Measurements from ENCODE around the gene TMEM235.
"Not testable (repeated sequence)": the region's sequence is repeated elsewhere in the genome, so short reads cannot be mapped to it uniquely, and the experiment has no call there.

TMEM235 gene

GRCh38 chr17:78238823-78239488 lies 7.5 kb downstream of the TMEM235 start:
- DNase-seq: no peak

GRCh38 chr17:78239489-78239931 lies 8.1 kb downstream of the TMEM235 start:
- DNase-seq: no peak

DNA sequence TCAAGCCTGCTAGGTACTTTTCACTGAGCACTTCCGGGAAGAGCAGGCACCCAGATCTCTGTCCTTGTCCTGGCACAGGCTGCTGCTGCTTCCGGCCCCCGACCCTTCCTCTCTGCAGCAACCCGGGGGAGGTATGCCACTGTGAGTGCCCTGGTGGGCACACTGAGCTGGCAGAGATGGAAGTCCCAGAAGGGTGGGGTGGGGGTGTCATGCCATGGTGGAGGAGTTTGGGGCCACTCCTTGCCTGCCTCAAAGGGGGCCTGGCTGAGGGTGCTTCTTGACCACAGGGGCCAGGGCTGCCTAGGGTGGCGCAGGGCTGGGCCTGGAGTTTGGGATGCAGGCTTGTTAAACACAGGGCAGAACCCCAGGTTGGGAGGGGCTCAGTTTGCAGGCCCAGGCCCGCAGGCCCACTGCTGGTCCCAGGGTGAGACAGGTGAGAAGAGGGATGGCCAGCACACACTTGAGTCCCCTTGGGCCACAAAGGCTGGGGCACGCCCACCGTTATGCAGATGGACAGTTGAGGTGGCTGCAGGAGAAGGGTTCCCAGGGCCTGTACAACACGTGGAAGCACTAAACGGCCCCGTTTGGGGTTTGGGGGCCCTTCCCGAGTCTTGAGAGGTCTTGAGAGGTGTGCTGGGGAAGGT lies 8.7 kb downstream of the TMEM235 start:
- no peak for DNase-seq

DNA sequence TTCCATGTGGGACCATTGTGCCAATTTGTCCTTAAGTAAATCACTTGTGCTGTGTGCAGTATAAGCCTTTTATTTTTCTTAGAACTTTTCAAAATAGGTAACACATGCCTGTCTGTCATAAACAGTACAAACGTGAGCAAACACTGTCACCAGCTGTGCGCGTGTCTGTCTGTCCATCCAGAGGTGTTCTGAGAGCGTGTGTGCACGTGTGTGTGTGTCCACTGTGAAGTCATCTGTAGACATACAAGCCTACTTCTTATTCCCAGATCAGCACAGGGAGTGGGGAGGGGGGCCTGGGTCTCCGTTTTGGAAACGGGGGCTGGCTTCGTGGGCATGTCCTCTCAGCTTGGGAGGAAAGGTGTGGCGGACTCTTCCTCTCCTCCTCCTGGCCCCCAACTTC lies 9.4 kb downstream of the TMEM235 start:
- DNase-seq: no peak

- DNase-seq: no peak
These were observed 10.0 kb downstream of the TMEM235 start for GRCh38 chr17:78241277-78242023.

GRCh38 chr17:78242024-78242742 lies 10.8 kb downstream of the TMEM235 start:
- DNase-seq: no peak

DNA sequence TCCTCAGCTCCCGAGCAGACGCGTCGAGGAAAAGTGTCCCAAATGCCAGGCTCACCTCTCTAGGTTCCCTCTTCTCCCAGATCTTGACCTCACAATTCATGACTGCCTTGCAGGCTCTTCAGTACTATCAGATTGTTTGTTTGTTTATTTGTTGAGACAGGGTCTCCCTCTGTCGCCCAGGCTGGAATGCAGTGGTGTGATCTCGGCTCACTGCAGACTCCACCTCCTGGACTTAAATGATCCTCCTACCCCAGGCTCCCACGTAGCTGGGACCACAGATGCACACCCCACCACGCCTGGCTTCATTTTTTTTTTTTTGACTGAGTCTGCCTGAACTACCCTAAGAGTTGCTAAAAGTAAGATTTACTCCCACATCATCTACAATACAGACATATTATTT lies 15.9 kb downstream of the TMEM235 start:
- DNase-seq: no peak

DNA sequence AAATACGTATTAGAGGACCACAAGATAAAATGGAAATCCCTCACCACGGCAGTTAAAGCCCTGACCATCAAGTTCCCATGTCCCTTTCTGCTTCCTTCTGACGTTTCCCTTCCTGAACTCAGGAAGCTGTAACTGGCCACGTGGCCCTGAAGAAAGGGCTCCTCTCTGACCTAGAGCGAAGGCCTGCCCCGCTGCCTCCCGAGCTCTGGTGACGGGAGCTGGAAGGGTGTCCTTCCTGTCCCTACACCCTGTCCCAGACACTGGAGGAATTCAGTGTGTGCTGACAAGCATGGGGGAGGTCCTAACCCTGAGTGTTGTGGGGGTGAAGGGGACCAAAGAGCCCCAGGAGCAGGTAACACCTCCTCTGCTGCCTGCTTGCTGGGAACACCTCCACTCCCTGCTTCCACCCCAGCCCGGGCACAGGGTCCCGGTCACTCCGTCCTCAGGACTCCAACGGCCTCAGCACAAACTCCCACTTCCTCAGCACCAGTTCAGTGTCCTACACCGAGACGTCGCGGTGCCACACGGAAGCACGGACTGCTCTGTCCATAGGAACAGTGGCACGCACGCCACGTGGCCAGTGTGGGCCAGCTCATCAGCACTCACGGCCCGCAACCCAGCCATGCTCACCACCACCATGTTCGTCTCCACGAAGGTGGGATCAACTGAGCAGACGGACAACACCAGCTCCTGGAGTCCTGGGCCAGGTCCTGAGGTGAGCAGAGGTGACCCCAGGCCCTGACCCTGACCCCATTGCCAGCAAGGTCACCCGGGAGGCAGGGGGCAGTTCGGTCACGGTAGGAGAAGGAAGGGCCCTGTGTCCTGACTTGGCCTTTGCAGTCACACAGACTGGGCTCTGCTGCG lies 16.9 kb downstream of the TMEM235 start:
- DNase-seq: no peak

- no peak for DNase-seq
These were observed 17.8 kb downstream of the TMEM235 start for GRCh38 chr17:78249074-78249817.

GRCh38 chr17:78249818-78250806 lies 18.7 kb downstream of the TMEM235 start:
- no peak for DNase-seq

DNA sequence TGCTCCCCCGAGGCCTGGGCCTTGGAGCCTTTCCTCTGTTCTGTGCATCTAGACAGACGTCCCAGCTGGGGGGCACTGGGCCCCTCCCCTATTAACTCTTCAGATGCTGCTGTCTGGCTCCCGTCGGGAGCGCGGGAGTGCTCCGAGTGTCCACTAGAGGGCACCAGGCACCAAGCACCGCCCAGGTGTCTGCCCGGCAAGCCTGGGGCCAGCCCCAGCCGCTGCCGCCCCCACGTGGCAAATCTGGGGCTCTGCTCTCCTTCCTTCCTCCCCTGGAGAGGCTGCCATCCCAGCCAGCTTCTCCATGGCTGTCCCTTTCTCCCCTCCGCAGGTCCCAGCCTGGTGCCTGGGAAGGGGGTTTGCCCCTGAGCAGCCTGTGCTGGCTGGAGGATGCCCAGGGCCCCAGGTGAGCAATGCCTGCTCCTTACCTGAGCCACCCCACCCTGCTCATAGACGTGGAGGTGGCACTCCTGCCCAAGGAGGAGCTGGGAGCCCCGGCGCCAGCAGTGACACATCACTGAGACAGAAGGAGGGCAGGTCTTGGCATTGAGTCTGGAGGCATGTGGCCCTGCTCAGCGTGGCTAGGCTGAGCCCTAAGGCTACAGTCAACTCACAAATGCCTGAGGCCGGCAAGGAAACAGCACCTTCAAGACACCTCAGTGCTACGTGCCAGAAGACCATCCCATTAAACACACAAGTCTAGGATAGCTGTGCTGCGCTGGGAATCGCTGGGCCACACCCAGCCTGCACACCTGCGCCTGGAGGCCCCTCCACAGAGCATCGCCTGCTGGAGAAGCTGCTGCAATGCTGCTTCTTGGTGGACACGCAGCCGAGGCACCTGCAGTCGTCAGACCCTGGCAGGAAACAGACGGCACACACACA lies 19.7 kb downstream of the TMEM235 start:
- DNase-seq: peak; percentile 54

DNA sequence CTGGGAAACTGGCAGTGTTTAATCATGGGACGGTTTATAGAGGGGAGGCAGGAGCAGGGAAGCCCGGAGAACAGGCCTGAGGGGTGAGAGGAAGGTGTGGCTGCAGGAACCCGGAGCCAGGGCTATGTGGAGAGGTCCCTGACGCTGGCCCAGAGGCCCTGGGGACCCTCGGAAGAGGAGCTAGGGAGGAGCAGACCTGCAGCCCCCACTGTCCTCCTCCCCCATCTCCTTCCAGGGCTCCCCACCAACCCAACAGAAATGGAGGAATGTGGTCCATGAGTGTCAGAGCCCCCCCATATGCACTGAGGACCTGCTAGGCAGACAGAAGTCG lies 20.3 kb downstream of the TMEM235 start:
- DNase-seq: no peak

- DNase-seq: no peak
These were observed 20.7 kb downstream of the TMEM235 start for GRCh38 chr17:78252111-78252634.

DNA sequence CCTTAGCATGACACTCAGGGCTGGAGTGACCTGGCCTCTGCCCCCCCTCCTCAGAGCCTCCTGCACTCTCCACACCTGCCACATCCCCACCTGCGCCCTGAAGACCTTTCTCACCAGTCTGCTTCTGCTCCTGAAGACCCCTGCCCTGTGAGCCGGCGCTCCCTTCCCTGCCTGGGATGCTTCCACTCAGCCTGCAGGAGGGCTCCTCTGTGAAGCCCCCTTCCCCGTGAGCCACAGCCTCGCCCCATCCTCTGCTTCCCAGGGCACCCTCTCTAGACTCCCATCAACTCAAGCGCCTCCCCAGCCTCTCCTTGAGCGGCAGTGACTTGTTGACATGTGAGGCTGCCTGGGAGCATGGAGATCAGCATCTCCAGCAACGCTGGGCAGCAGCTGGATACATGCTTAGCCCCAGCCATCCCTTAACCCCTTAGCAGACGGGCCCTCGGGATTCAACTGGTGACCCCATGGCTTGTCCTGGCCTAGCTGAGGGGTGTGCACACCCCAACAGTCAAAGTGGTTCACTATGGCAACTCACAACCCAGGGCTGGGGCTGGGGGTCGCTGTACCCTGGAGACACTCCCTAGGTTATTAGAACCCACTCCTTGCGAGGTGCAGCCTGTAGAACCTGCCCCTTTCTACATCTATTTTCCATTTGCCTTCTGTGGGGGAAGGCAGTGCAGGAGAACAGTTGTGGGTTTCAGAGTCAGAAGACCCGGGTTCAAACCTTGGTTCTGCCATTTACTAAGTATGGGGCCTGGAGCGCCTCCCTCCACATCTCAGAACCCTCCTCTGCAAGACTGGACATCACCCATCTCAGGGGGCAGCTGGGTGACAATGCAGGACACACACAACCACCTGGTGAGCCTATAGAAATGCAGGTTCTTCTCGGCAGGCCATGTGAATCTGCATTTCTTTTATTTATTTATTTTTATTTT lies 21.5 kb downstream of the TMEM235 start:
- DNase-seq: no peak

GRCh38 chr17:78253636-78253945 lies 22.2 kb downstream of the TMEM235 start:
- not testable (repeated sequence) for DNase-seq

- peak; percentile 35 for DNase-seq
These were observed 22.7 kb downstream of the TMEM235 start for GRCh38 chr17:78253946-78254672.

- DNase-seq: no peak
These were observed 23.7 kb downstream of the TMEM235 start for GRCh38 chr17:78255029-78255656.
